HG03175 (cell line): ENCODE measurements around the gene LYST.

Experiments
- ATAC-seq: cut with Tn5 transposase; IDR thresholded peaks from one replicate; pipeline ENCODE4 v1.9.1; 2021; ENCODE audit warnings: mild to moderate bottlenecking, moderate library complexity; ENCODE audit not compliant: unreplicated experiment

Gene LYST

DNA sequence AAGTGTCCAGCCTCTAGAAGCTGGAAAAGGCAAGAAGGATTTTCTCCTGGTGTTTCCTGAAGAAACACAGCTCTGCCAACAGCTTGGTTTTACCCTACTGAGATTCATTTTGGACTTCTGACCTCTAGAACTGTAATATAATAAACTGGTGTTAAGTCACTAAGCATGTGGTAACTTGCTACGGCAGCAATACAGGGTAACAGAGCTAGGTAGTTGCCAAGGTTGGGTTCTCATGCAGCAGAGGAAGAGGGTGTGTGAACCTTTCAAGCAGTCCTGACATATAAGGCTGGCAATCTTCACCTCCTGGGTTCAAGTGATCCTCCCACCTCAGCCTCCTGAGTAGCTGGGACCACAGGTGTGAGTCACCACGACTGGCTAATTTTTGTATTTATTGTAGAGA is 253.1 kb downstream of the LYST start:
- no peak for ATAC-seq

DNA sequence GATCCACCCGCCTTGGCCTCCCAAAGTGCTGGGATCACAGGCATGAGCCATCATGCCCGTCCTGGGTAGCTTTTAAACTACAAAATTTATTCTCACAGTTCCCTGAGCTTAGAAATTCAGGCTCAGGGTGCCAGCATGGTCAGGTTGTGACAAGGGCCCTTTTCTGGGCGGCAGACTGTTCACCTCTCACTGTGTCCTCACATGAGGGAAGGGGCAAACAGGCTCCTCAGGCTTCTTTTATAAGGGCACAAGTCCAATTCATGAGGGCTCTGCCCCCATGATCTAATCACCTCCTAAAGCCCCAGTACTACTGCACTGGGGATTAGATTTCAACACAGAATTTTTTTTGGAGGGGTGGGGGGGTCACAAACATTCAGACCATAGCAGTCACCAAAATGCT is 253.9 kb downstream of the LYST start:
- no peak for ATAC-seq
